WTC11 (cell line): ENCODE measurements around the gene LAMTOR2. TPM values are rescaled to one million over a fixed set of nuclear protein-coding genes. Genes with fewer than 3 reads are reported as not detected.

ENCODE experiments used
- ATAC-seq: fragments of 200-7000 bp; cut with Tn5 transposase; 2 replicates; pipeline ENCODE4 v1.10.0; 2021; ENCODE audit warnings: mild to moderate bottlenecking, moderate library complexity
- CTCF ChIA-PET: fragments of 300-600 bp; sonication (Branson Sonifier 250); formaldehyde crosslinking; loops from one replicate; lab custom pipeline; 2021; ENCODE audit warnings: antibody characterized with exemption; lab: Charles Lee
- POLR2A ChIA-PET: fragments of 350-600 bp; sonication (Branson Sonifier 250); formaldehyde crosslinking; loops from one replicate; lab custom pipeline; 2021; ENCODE audit warnings: antibody characterized with exemption; lab: Charles Lee
- DNase-seq: peaks from one replicate; pipeline ENCODE4 v3.0.0; 2021; ENCODE audit warnings: low spot score
- H3K27ac Mint-ChIP-seq: 2 replicates; pipeline ENCODE4 v1.8.0; 2021; ENCODE audit warnings: mixed read lengths
- H3K27me3 Mint-ChIP-seq: 2 replicates; pipeline ENCODE4 v1.8.0; 2021; ENCODE audit warnings: low read depth, mild to moderate bottlenecking, moderate library complexity, mixed read lengths
- H3K36me3 Mint-ChIP-seq: 2 replicates; pipeline ENCODE4 v1.8.0; 2021; ENCODE audit warnings: mixed read lengths
- H3K4me1 Mint-ChIP-seq: 2 replicates; pipeline ENCODE4 v1.8.0; 2022; ENCODE audit warnings: mixed read lengths
- H3K4me3 Mint-ChIP-seq: 2 replicates; pipeline ENCODE4 v1.8.0; 2021; ENCODE audit warnings: mild to moderate bottlenecking, moderate library complexity, mixed read lengths
- H3K9me3 Mint-ChIP-seq: 2 replicates; pipeline ENCODE4 v1.8.0; 2021; ENCODE audit warnings: mixed read lengths
- ELF4 ChIP-seq: sonication (generic); formaldehyde crosslinking; IDR thresholded peaks from 2 replicates; pipeline ENCODE4 v1.8.1; 2022; ENCODE audit warnings: low read depth, mild to moderate bottlenecking, moderate library complexity, missing genetic modification reagents
- FOXJ3 ChIP-seq: sonication (generic); formaldehyde crosslinking; IDR thresholded peaks from 2 replicates; pipeline ENCODE4 v1.9.0; 2021; ENCODE audit warnings: missing genetic modification reagents, mild to moderate bottlenecking, borderline replicate concordance
- JAZF1 ChIP-seq: fragments of 250-450 bp; sonication (Bioruptor Pico); IDR thresholded peaks from 2 replicates; pipeline ENCODE4 v1.9.0; 2021; ENCODE audit warnings: moderate library complexity, mild to moderate bottlenecking, inconsistent platforms
- SMAD3 ChIP-seq: sonication (generic); formaldehyde crosslinking; IDR thresholded peaks from 2 replicates; pipeline ENCODE4 v1.8.0; 2022; ENCODE audit warnings: missing genetic modification reagents, mild to moderate bottlenecking, borderline replicate concordance
- TEAD4 ChIP-seq: sonication (generic); formaldehyde crosslinking; IDR thresholded peaks from 2 replicates; pipeline ENCODE4 v1.8.0; 2022; ENCODE audit warnings: mild to moderate bottlenecking, missing genetic modification reagents
- ZNF317 ChIP-seq: sonication (generic); formaldehyde crosslinking; IDR thresholded peaks from 2 replicates; pipeline ENCODE4 v1.8.1; 2023; ENCODE audit warnings: low read depth, mild to moderate bottlenecking, moderate library complexity, missing genetic modification reagents, borderline replicate concordance
- ZNF396 ChIP-seq: fragments of 250-450 bp; sonication (Bioruptor Pico); IDR thresholded peaks from 2 replicates; pipeline ENCODE4 v1.8.0; 2021; ENCODE audit warnings: mild to moderate bottlenecking, moderate library complexity, borderline replicate concordance
- ZNF416 ChIP-seq: fragments of 250-450 bp; sonication (Bioruptor Pico); IDR thresholded peaks from 2 replicates; pipeline ENCODE4 v1.9.0; 2021; ENCODE audit warnings: mild to moderate bottlenecking, inconsistent platforms
- total RNA-seq: library from RNA; stranded (reverse); gene quantifications from 3 replicates; pipeline ENCODE4 v1.2.3, GENCODE V29; 2021
- TF ChIP-seq, protein P1 (sequence below): fragments of 250-450 bp; sonication (Bioruptor Pico); IDR thresholded peaks from 2 replicates; pipeline ENCODE4 v1.9.0; 2021; ENCODE audit warnings: mild to moderate bottlenecking, borderline replicate concordance
- TF ChIP-seq, protein P2 (sequence below): sonication (generic); formaldehyde crosslinking; IDR thresholded peaks from 2 replicates; pipeline ENCODE4 v1.8.0; 2022; ENCODE audit warnings: mild to moderate bottlenecking, missing genetic modification reagents
- TF ChIP-seq, protein P3 (sequence below): fragments of 250-450 bp; sonication (Bioruptor Pico); IDR thresholded peaks from 2 replicates; pipeline ENCODE4 v2.1.2; 2022; ENCODE audit warnings: mild to moderate bottlenecking, moderate library complexity
- TF ChIP-seq, protein P4 (sequence below): sonication (generic); formaldehyde crosslinking; IDR thresholded peaks from 2 replicates; pipeline ENCODE4 v1.8.1; 2022; ENCODE audit warnings: mild to moderate bottlenecking, missing genetic modification reagents, moderate library complexity, borderline replicate concordance
- TF ChIP-seq, protein P5 (sequence below): sonication (generic); formaldehyde crosslinking; IDR thresholded peaks from 2 replicates; pipeline ENCODE4 v1.8.0; 2022; ENCODE audit warnings: mild to moderate bottlenecking, missing genetic modification reagents
- TF ChIP-seq, protein P6 (sequence below): sonication (generic); formaldehyde crosslinking; IDR thresholded peaks from 2 replicates; pipeline ENCODE4 v1.8.0; 2023; ENCODE audit warnings: mild to moderate bottlenecking, missing genetic modification reagents

The LAMTOR2 gene
- total RNA-seq, 1 experiment from 2014 or later = 62.4 TPM

DNA sequence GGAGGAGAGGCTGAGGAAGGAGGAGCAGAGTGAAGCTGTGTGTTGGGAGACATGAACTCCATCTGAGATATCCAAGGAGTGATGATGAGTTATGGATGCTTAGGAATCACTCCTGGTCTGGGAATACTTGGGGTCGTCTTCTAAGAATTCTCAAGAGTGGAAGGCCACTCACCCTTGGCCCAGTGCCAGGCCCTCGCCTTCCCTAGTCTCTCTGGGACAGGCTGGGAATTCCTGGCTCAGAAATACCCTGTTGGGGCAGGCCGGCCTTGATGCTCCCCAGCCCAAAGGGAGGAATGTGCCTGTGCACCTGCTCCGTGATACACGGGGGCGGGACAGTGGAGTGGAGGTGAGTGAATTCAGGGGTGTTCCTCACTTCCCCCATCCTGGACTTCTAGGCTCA lies 47.3 kb downstream of the LAMTOR2 start (continued):
- TF ChIP-seq FOXJ3 (CRISPR knock-in tag) (no peak), JAZF1 (CRISPR knock-in tag) (no peak), ZNF396 (no peak), SMAD3 (CRISPR knock-in tag) (no peak), TEAD4 (CRISPR knock-in tag) (no peak)
- TF ChIP-seq, protein P1, sequence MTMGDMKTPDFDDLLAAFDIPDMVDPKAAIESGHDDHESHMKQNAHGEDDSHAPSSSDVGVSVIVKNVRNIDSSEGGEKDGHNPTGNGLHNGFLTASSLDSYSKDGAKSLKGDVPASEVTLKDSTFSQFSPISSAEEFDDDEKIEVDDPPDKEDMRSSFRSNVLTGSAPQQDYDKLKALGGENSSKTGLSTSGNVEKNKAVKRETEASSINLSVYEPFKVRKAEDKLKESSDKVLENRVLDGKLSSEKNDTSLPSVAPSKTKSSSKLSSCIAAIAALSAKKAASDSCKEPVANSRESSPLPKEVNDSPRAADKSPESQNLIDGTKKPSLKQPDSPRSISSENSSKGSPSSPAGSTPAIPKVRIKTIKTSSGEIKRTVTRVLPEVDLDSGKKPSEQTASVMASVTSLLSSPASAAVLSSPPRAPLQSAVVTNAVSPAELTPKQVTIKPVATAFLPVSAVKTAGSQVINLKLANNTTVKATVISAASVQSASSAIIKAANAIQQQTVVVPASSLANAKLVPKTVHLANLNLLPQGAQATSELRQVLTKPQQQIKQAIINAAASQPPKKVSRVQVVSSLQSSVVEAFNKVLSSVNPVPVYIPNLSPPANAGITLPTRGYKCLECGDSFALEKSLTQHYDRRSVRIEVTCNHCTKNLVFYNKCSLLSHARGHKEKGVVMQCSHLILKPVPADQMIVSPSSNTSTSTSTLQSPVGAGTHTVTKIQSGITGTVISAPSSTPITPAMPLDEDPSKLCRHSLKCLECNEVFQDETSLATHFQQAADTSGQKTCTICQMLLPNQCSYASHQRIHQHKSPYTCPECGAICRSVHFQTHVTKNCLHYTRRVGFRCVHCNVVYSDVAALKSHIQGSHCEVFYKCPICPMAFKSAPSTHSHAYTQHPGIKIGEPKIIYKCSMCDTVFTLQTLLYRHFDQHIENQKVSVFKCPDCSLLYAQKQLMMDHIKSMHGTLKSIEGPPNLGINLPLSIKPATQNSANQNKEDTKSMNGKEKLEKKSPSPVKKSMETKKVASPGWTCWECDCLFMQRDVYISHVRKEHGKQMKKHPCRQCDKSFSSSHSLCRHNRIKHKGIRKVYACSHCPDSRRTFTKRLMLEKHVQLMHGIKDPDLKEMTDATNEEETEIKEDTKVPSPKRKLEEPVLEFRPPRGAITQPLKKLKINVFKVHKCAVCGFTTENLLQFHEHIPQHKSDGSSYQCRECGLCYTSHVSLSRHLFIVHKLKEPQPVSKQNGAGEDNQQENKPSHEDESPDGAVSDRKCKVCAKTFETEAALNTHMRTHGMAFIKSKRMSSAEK (CRISPR knock-in tag) = no peak
- TF ChIP-seq, protein P2, sequence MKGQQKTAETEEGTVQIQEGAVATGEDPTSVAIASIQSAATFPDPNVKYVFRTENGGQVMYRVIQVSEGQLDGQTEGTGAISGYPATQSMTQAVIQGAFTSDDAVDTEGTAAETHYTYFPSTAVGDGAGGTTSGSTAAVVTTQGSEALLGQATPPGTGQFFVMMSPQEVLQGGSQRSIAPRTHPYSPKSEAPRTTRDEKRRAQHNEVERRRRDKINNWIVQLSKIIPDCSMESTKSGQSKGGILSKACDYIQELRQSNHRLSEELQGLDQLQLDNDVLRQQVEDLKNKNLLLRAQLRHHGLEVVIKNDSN = no peak
- TF ChIP-seq, protein P3, sequence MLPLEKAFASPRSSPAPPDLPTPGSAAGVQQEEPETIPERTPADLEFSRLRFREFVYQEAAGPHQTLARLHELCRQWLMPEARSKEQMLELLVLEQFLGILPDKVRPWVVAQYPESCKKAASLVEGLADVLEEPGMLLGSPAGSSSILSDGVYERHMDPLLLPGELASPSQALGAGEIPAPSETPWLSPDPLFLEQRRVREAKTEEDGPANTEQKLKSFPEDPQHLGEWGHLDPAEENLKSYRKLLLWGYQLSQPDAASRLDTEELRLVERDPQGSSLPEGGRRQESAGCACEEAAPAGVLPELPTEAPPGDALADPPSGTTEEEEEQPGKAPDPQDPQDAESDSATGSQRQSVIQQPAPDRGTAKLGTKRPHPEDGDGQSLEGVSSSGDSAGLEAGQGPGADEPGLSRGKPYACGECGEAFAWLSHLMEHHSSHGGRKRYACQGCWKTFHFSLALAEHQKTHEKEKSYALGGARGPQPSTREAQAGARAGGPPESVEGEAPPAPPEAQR (CRISPR knock-in tag) = no peak
- TF ChIP-seq, all 79 proteins: peak for 0

DNA sequence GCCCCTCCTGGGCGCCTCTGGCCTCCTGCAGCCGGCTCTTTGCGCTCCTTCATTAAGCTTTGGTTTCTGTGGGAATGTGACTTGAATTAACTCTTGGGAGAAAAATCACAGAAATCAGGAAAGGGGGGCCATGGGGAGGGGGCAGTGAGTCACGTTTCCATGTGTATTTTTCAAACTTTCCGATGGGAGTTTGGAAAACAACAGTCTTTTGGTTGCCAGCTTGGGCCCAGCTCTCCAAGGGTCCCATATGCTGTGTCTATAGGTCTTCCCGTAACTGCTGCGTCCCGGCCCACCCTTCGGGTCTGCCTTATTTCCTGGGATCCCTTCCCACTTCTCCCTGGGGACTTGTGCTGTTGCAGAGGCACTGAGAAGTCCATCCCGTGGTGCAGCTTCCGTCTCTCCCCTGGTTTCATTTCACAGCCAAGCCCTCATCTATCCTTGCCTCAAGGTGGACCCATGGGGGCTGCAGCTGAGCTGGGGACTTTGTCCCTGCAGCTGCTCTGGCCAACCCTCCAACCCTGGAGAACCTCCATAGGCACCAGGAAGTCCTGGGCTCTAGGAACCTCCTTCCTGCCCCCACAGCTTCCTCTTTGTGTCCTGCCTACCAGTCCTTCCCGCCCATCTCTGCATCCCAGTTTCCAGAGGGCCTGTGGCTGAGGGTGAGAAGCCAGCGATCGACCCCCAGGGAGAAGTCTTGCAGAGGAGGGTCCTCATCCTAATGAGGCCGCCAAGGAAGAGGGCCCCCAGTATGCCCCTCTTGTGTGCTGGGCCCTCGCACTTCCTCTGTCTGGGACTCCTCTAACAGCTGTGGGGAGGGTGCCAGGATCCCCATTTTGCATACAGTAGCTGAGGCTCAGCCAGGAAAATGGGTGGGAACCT lies 48.3 kb downstream of the LAMTOR2 start:
- DNase-seq (no peak), ATAC-seq (no peak)
- ChIA-PET POLR2A (interaction anchor here (0.5 to 3.1 kb wide), 6 partner anchors 10 to 180 kb away, joined by 3 to 12 read pairs (median 4); partner anchors contain the start of genes LMNA, MEX3A and SMG5), CTCF (interaction anchor here (0.9 to 29.6 kb wide), 6 partner anchors 12 to 122 kb away, joined by 3 to 1176 read pairs (median 5); partner anchors contain the start of gene LMNA)
- H3K27ac Mint-ChIP-seq = 0 out of 2 replicates have a peak overlapping the region, but pooled peaks have one; percentile 16
- no peak overlapping the region for H3K4me3 Mint-ChIP-seq
- H3K4me1 Mint-ChIP-seq = peaks cover 55% of the 10 kb centered on the region
- TF ChIP-seq, protein P4, sequence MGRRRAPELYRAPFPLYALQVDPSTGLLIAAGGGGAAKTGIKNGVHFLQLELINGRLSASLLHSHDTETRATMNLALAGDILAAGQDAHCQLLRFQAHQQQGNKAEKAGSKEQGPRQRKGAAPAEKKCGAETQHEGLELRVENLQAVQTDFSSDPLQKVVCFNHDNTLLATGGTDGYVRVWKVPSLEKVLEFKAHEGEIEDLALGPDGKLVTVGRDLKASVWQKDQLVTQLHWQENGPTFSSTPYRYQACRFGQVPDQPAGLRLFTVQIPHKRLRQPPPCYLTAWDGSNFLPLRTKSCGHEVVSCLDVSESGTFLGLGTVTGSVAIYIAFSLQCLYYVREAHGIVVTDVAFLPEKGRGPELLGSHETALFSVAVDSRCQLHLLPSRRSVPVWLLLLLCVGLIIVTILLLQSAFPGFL (CRISPR knock-in tag) = no peak
- no peaks in the 10 kb centered on the region for H3K27me3 Mint-ChIP-seq
- H3K9me3 Mint-ChIP-seq = no peaks in the 10 kb centered on the region
- H3K36me3 Mint-ChIP-seq = no peaks in the 10 kb centered on the region

DNA sequence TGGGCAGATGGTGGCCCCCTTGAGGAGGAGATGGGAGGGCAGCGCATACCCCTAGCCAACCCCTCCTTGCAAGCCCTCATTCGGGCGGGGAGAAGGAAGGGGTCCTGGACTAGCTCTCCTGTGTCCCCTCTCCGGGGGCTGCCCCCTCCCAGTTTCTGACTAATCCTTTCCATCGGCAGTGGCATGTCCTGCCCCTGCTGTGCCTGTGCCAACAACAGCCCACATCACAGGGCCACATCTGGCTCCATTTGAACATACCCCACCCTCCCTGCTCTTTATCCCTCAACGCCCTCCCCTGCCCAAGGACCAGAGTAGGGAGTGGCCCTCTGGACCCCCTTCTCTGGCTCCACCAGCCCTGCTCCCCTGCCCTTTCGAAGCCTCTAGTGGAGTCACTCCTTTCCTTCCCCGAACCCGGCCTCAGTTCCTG lies 49.0 kb downstream of the LAMTOR2 start:
- DNase-seq = no peak
- no peak overlapping the region for H3K4me3 Mint-ChIP-seq
- H3K27ac Mint-ChIP-seq = 0 out of 2 replicates have a peak overlapping the region, but pooled peaks have one; percentile 36
- H3K27me3 Mint-ChIP-seq = no peaks in the 10 kb centered on the region
- CTCF ChIA-PET = interaction anchor here (0.9 to 29.6 kb wide), 6 partner anchors 13 to 122 kb away, joined by 3 to 1176 read pairs (median 5); partner anchors contain the start of gene LMNA
- POLR2A ChIA-PET = interaction anchor here (0.8 to 3.1 kb wide), 5 partner anchors 11 to 27 kb away, joined by 3 to 12 read pairs (median 7); partner anchors contain the start of gene LMNA
- no peaks in the 10 kb centered on the region for H3K9me3 Mint-ChIP-seq
- peaks cover 60% of the 10 kb centered on the region for H3K4me1 Mint-ChIP-seq
- no peak for ATAC-seq
- H3K36me3 Mint-ChIP-seq = no peaks in the 10 kb centered on the region
- TF ChIP-seq, protein P5, sequence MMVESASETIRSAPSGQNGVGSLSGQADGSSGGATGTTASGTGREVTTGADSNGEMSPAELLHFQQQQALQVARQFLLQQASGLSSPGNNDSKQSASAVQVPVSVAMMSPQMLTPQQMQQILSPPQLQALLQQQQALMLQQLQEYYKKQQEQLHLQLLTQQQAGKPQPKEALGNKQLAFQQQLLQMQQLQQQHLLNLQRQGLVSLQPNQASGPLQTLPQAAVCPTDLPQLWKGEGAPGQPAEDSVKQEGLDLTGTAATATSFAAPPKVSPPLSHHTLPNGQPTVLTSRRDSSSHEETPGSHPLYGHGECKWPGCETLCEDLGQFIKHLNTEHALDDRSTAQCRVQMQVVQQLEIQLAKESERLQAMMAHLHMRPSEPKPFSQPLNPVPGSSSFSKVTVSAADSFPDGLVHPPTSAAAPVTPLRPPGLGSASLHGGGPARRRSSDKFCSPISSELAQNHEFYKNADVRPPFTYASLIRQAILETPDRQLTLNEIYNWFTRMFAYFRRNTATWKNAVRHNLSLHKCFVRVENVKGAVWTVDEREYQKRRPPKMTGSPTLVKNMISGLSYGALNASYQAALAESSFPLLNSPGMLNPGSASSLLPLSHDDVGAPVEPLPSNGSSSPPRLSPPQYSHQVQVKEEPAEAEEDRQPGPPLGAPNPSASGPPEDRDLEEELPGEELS (CRISPR knock-in tag) = no peak
- TF ChIP-seq ELF4 (CRISPR knock-in tag) = no peak
- no peak for TF ChIP-seq ZNF416 (CRISPR knock-in tag)
- TF ChIP-seq, protein P2 = no peak
- TF ChIP-seq ZNF317 (CRISPR knock-in tag) = no peak
- TF ChIP-seq, protein P6, sequence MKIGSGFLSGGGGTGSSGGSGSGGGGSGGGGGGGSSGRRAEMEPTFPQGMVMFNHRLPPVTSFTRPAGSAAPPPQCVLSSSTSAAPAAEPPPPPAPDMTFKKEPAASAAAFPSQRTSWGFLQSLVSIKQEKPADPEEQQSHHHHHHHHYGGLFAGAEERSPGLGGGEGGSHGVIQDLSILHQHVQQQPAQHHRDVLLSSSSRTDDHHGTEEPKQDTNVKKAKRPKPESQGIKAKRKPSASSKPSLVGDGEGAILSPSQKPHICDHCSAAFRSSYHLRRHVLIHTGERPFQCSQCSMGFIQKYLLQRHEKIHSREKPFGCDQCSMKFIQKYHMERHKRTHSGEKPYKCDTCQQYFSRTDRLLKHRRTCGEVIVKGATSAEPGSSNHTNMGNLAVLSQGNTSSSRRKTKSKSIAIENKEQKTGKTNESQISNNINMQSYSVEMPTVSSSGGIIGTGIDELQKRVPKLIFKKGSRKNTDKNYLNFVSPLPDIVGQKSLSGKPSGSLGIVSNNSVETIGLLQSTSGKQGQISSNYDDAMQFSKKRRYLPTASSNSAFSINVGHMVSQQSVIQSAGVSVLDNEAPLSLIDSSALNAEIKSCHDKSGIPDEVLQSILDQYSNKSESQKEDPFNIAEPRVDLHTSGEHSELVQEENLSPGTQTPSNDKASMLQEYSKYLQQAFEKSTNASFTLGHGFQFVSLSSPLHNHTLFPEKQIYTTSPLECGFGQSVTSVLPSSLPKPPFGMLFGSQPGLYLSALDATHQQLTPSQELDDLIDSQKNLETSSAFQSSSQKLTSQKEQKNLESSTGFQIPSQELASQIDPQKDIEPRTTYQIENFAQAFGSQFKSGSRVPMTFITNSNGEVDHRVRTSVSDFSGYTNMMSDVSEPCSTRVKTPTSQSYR (CRISPR knock-in tag) = no peak
